Uterus (tissue), 2 donors: ENCODE data around the gene METTL26.

ENCODE experiments used
- POLR2A ChIP-seq, 2 donors: fragments of 450-650 bp; IDR thresholded peaks; one replicate each; pipeline ENCODE4 v1.6.1; 2016; ENCODE audit warnings: antibody characterized with exemption in 2 of 2, mild to moderate bottlenecking in 1 of 2, moderate library complexity in 1 of 2
- TF ChIP-seq, protein P1 (sequence below), 4 experiments: fragments of 200-600 bp in 2 of 4; fragments of 450-650 bp in 2 of 4; sonication (generic) in 2 of 4; IDR thresholded peaks; one replicate each; pipeline ENCODE4 v1.5.1; 2016 to 2019; ENCODE audit warnings: antibody characterized with exemption in 4 of 4, mild to moderate bottlenecking in 2 of 4, moderate library complexity in 1 of 4

DNA sequence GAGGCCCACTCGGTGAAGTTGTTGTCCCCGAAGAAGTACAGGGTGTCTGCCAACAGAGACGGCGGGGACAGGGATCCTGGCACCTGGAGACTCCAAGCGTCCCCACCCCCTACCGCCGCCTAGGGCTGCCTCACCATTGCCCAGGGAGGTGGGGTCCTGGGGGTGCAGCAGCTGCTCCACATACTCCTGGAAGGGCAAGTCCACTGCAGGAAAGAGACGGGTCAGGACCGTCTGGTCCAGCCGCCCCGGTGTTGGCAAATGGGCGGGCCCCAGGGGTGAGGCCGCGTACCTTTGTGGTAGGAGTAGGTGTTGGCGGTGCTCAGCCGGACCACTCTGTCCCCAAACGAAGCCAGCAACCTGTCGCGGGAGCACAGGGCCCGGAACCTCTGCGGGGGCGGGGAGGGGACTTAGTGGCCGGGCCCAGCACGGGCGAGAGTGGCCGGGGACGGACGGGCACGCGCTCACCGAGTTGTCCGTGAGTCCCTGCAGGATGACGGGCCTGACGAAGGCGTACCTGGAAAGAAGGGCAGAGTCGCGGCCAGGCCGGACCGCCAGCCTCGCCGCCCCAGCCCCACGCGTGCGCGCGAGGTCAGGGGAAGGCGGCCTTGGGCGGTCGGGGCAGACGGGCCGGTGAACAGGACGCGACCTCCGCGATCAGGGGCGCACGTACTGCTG, 47.4 kb upstream of the METTL26 start:
- TF ChIP-seq, protein P1, sequence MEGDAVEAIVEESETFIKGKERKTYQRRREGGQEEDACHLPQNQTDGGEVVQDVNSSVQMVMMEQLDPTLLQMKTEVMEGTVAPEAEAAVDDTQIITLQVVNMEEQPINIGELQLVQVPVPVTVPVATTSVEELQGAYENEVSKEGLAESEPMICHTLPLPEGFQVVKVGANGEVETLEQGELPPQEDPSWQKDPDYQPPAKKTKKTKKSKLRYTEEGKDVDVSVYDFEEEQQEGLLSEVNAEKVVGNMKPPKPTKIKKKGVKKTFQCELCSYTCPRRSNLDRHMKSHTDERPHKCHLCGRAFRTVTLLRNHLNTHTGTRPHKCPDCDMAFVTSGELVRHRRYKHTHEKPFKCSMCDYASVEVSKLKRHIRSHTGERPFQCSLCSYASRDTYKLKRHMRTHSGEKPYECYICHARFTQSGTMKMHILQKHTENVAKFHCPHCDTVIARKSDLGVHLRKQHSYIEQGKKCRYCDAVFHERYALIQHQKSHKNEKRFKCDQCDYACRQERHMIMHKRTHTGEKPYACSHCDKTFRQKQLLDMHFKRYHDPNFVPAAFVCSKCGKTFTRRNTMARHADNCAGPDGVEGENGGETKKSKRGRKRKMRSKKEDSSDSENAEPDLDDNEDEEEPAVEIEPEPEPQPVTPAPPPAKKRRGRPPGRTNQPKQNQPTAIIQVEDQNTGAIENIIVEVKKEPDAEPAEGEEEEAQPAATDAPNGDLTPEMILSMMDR (IDR thresholded peaks at IDR 0.05), result no peak
- no peak for TF ChIP-seq POLR2A (IDR thresholded peaks at IDR 0.05)
